Small intestine (tissue), 7 donors: ENCODE data around the gene GMPR. TPM values are rescaled to one million over a fixed set of nuclear protein-coding genes. Genes with fewer than 3 reads are reported as not detected.
"Not testable (repeated sequence)": the region's sequence is repeated elsewhere in the genome, so short reads cannot be mapped to it uniquely, and the experiment has no call there.

Experiments
- DNase-seq, 2 donors: peaks; one replicate each; pipeline versions ENCODE4 v3.0.0 to v3.0.0-alpha.2; 2013
- FAIRE-seq: peaks from 2 replicates; lab custom pipeline; 2012; peaks lifted over from hg19 to GRCh38; lab: Jason Lieb, UNC
- H3K27ac ChIP-seq, 3 donors: one replicate each; pipeline ENCODE4 v1.5.1; 2013; ENCODE audit warnings: low read length in 2 of 3, mild to moderate bottlenecking in 2 of 3, control low read depth in 1 of 3, inconsistent platforms in 1 of 3, low read depth in 1 of 3, moderate library complexity in 1 of 3
- H3K27me3 ChIP-seq, 3 donors: one replicate each; pipeline ENCODE4 v1.6.1; 2013; ENCODE audit warnings: low read length in 3 of 3, inconsistent platforms in 1 of 3; ENCODE audit not compliant: control insufficient read depth in 3 of 3, insufficient read depth in 3 of 3
- H3K36me3 ChIP-seq, 3 donors: one replicate each; pipeline ENCODE4 v1.6.1; 2013; ENCODE audit warnings: low read length in 3 of 3, inconsistent platforms in 1 of 3, low read depth in 1 of 3, mild to moderate bottlenecking in 1 of 3, moderate library complexity in 1 of 3; ENCODE audit not compliant: control insufficient read depth in 3 of 3, insufficient read depth in 2 of 3
- H3K4me1 ChIP-seq, 3 donors: one replicate each; pipeline ENCODE4 v1.6.1; 2013; ENCODE audit warnings: low read length in 2 of 3, inconsistent platforms in 1 of 3, low read depth in 1 of 3, mild to moderate bottlenecking in 1 of 3, moderate library complexity in 1 of 3; ENCODE audit not compliant: control insufficient read depth in 3 of 3, insufficient read depth in 2 of 3
- H3K4me3 ChIP-seq, 3 donors: one replicate each; pipeline ENCODE4 v1.5.1; 2013; ENCODE audit warnings: low read length in 3 of 3, control low read depth in 1 of 3, inconsistent platforms in 1 of 3, low read depth in 1 of 3, mild to moderate bottlenecking in 1 of 3, moderate library complexity in 1 of 3
- H3K9me3 ChIP-seq, 2 donors: one replicate each; pipeline ENCODE4 v1.6.1; 2013; ENCODE audit warnings: low read depth in 1 of 2, low read length in 1 of 2; ENCODE audit not compliant: control insufficient read depth in 2 of 2, insufficient read depth in 1 of 2
- WGBS, 3 donors: extraction: QIAGEN DNeasy Blood & Tissue Kit; methylation state at CpG; one replicate each; pipeline ENCODE4 v1.1.7; 2013; 5-methylcytosine and 5-hydroxymethylcytosine counted together
- polyA plus RNA-seq, 4 donors: library from polyadenylated mRNA; stranded (reverse) in 3 of 4; unstranded in 1 of 4; fragments of 200-250 nt in 3 of 4; fragments of 120-200 nt in 1 of 4; gene quantifications; one replicate each; pipeline versions ENCODE4 v1.2.1 to v1.2.3, GENCODE V29; 2013
- donor health status: healthy with polysubstance abuse.
- donor health status: control.
- donor health status: control.
- donor health status: Bipolar disorder and iron deficiency.
- donor health status: healthy.

GMPR gene
- polyA plus RNA-seq, 4 donors, result 1.5 to 14.1 (median 7.7) TPM

- DNase-seq, result no peak
- H3K9me3 ChIP-seq, result no peaks in the 10 kb centered on the region
- H3K27me3 ChIP-seq, result peaks cover 0 to 13% (median 0%) of the 10 kb centered on the region in 3 donors
- H3K27ac ChIP-seq, result no peak overlapping the region
- no peaks in the 10 kb centered on the region for H3K4me1 ChIP-seq
- 89 to 93% (median 92%) methylated on average over 17 of the region's 17 CpGs for WGBS, 3 donors
- FAIRE-seq, result no peak
- H3K4me3 ChIP-seq, result no peak overlapping the region
- no peaks in the 10 kb centered on the region for H3K36me3 ChIP-seq
Measured at GRCh38 chr6:16217156-16217721, 21.1 kb upstream of the GMPR start.

GRCh38 chr6:16222826-16223225, 15.6 kb upstream of the GMPR start:
- H3K36me3 ChIP-seq, result no peaks in the 10 kb centered on the region
- no peak for FAIRE-seq
- H3K9me3 ChIP-seq, result no peaks in the 10 kb centered on the region
- 84 to 86% (median 84%) methylated on average over 3 of the region's 3 CpGs for WGBS, 3 donors
- DNase-seq, result no peak
- H3K4me3 ChIP-seq, result no peak overlapping the region
- peaks cover 0 to 2% (median 0%) of the 10 kb centered on the region in 3 donors for H3K27me3 ChIP-seq
- H3K4me1 ChIP-seq, result no peaks in the 10 kb centered on the region
- H3K27ac ChIP-seq, result no peak overlapping the region

- DNase-seq, result no peak
- Histone ChIP-seq H3K36me3 (no peaks in the 10 kb centered on the region), H3K27me3 (peaks cover 0 to 2% (median 0%) of the 10 kb centered on the region in 3 donors), H3K4me3 (no peak overlapping the region), H3K4me1 (no peaks in the 10 kb centered on the region), H3K27ac (no peak overlapping the region), H3K9me3 (no peaks in the 10 kb centered on the region)
- WGBS, 3 donors, result 86 to 92% (median 89%) methylated on average over 7 of the region's 7 CpGs
- FAIRE-seq, result no peak
Measured at GRCh38 chr6:16223362-16223761, 15.0 kb upstream of the GMPR start.

GRCh38 chr6:16224409-16224808, 14.0 kb upstream of the GMPR start:
- no peak for DNase-seq
- Histone ChIP-seq H3K4me1 (peaks cover 0 to 6% (median 0%) of the 10 kb centered on the region in 3 donors), H3K4me3 (no peak overlapping the region), H3K27me3 (peaks cover 0 to 7% (median 2%) of the 10 kb centered on the region in 3 donors), H3K9me3 (no peaks in the 10 kb centered on the region), H3K36me3 (no peaks in the 10 kb centered on the region), H3K27ac (no peak overlapping the region)
- no peak for FAIRE-seq
- WGBS, 3 donors, result 74 to 85% (median 75%) methylated on average over 8 of the region's 8 CpGs

- H3K27me3 ChIP-seq, H3K4me3 ChIP-seq, H3K4me1 ChIP-seq, H3K27ac ChIP-seq, DNase-seq, H3K36me3 ChIP-seq, H3K9me3 ChIP-seq, FAIRE-seq: not testable (repeated sequence)
- 74 to 78% (median 77%) methylated on average over 3 of the region's 3 CpGs for WGBS, 3 donors
Measured at GRCh38 chr6:16225062-16225731, 13.2 kb upstream of the GMPR start.

GRCh38 chr6:16226117-16227047, 12.0 kb upstream of the GMPR start:
- not testable (repeated sequence) for H3K4me1 ChIP-seq, H3K4me3 ChIP-seq
- WGBS, 3 donors, result 88 to 90% (median 89%) methylated on average over 18 to 23 of the region's 23 CpGs

GRCh38 chr6:16227048-16227562, 11.3 kb upstream of the GMPR start:
- Histone ChIP-seq H3K27ac (no peak overlapping the region), H3K27me3 (peaks cover 0 to 13% (median 2%) of the 10 kb centered on the region in 3 donors), H3K36me3 (no peaks in the 10 kb centered on the region), H3K4me3 (no peak overlapping the region), H3K4me1 (peaks cover 0 to 9% (median 0%) of the 10 kb centered on the region in 3 donors), H3K9me3 (no peaks in the 10 kb centered on the region)
- DNase-seq (no peak), FAIRE-seq (no peak)
- WGBS, 3 donors, result 85 to 95% (median 88%) methylated on average over 15 to 32 of the region's 32 CpGs

More at GRCh38 chr6:16226117-16227047, 12.0 kb upstream of the GMPR start:
- DNase-seq, FAIRE-seq, H3K27ac ChIP-seq, H3K36me3 ChIP-seq, H3K9me3 ChIP-seq: not testable (repeated sequence)
- H3K27me3 ChIP-seq, result peaks cover 0 to 13% (median 2%) of the 10 kb centered on the region in 3 donors

- Histone ChIP-seq H3K36me3 (no peaks in the 10 kb centered on the region), H3K27me3 (peaks cover 0 to 13% (median 2%) of the 10 kb centered on the region in 3 donors), H3K9me3 (no peaks in the 10 kb centered on the region), H3K4me1 (peaks cover 0 to 9% (median 0%) of the 10 kb centered on the region in 3 donors), H3K27ac (no peak overlapping the region), H3K4me3 (no peak overlapping the region)
- FAIRE-seq, result no peak
- DNase-seq, result no peak
- WGBS, 3 donors, result 77 to 88% (median 82%) methylated on average over 7 of the region's 7 CpGs
Measured at GRCh38 chr6:16227605-16228004, 10.8 kb upstream of the GMPR start.
